KBM-7 (cell line): Measurements from ENCODE around the gene STK32C.
"Not testable (repeated sequence)": the region's sequence is repeated elsewhere in the genome, so short reads cannot be mapped to it uniquely, and the experiment has no call there.

Experiments used
- DNase-seq: peaks from one replicate; pipeline ENCODE4 v3.0.0-alpha.2; 2015
- in situ Hi-C: fragments of 300-500 bp; cut with MboI; formaldehyde crosslinking; loops from 2 replicates; pipeline ENCODE4 v1.14.3; 2020; ENCODE audit warnings: low sequenced_read_pairs, low pct_unique_long_range_greater_than_20kb, mixed read lengths

The STK32C gene

DNA sequence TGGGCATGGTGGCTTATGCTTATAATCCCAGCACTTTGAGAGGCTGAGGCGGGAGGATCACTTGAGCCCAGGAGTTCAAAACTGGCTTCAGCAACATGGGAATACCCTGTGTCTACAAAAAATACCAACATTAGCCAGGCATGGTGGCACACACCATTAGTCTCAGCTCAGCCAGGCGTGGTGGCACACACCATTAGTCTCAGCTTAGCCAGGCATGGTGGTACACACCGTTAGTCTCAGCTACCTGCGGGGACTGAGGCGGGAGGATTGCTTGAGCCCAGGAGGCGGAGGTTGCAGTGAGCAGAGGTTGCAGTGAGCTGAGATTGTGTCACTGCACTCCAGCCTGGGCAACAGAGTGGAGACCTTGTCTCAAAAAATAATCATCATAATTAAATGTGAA is 33.3 kb upstream of the STK32C start:
- in situ Hi-C loops = no loop called here

DNA sequence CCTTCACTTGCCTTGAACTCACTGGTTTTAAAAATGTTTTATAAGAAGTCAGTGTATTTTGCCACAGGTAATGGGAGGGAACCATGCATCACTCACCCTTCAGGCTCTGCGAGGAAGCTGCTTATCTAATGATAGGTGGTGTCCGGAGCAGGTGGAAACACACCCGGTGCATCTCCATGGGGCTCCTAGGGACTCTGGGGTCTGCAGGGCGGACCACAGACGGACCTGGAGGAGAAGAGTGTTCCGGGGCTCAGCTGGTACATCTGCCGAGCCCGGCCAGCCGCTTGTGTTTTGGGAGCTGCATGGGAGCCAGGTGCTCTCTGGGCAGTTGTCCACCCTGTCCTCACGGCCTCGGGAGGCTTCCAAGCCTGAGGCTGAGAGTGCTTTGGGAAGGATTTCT is 31.5 kb upstream of the STK32C start:
- in situ Hi-C loops = no loop called here
- no peak for DNase-seq

More for the DNA sequence above, 33.3 kb upstream of the STK32C start:
- DNase-seq = no peak

DNA sequence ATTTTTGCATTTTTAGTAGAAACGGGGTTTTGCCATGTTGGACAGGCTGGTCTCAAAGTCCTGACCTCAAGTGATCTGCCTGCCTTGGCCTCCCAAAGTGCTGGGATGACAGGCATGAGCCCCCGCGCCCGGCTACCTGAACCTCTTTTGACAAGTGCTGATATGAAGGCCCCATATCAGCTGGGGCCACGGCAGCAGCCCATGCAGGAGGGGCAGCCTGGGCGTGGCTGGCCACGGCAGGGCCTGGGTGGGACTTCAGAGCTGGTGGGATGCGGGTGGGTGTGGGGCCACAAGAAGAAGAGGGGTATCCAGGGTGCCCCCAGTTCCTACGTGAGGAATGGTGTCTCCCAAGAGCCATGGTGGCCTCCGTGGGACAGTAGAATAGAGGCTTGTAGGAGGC is 31.1 kb upstream of the STK32C start:
- no peak for DNase-seq
- in situ Hi-C loops = no loop called here

DNA sequence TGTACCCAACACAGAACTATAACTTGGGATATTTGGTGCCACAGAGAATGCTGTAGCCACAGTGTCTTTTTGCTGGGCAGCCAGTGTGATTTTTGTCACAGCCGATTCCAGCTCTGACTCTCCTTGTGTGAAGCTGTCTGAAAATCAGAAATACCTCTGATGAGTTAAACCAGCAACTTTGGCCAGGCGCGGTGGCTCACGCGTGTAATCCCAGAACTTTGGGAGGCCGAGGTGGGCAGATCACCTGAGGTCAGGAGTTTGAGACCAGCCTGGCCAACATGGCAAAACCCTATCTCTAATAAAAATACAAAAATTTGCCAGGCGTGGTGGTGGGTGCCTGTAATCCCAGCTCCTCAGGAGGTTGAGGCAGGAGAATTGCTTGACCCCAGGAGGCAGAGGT is 30.1 kb upstream of the STK32C start:
- DNase-seq, in situ Hi-C loops: not testable (repeated sequence)

DNA sequence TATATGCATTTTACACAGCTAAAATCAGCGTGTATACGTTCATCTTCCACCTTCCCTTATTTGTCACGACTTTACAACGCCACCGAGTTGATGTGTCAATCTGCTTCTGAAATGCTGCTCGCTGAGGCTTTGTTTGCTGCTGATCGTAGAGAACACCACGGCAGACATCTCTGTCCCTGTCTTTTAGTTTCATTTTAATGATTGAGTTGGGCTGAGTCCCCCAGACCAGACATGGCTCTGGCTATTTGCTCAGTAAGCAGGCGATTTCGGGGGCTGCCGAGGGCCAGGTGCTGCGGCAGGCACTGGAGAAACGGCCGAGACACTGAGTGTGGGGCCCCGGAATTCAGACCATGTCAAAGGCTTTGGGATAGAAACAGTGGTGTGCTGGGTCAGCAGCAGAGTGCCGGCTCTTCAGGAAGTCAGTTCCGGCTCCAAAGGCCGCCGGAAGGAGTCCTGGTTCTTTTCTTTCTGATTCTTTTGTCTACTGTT is 29.2 kb upstream of the STK32C start:
- in situ Hi-C loops = no loop called here
- peak; percentile 50 for DNase-seq

DNA sequence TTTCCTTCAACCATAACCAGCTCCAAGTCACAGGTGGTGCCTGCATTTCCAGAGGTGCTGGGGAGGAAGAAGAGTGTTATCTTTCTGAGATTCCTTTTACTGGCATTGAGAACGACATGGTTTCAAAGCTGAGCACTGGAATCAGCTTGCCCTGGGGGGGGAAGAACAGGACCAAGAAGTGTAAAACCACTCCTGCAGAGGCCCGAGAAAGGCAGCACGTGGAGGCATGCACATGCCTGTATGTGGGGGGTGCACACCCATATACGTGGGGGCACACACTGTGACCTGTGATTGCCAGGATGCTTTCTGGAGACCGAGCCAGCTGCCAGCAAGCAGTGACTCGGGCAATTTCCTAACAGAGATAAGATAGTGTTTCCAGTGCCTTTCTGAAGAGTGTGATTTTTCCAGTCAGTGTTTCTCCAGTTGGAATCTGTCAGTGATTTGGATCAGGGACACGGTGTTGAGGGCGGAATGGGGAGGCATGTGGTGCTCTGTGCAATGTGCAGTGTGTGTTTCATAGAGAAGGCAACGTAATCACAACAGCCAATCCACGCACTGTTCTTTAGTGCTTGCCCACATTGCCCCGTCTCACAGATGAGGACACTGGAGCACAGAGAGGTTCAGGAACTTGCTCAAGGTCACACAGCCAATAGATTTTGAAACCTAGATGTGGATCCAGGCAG is 28.5 kb upstream of the STK32C start:
- in situ Hi-C loops = no loop called here
- DNase-seq = no peak

DNA sequence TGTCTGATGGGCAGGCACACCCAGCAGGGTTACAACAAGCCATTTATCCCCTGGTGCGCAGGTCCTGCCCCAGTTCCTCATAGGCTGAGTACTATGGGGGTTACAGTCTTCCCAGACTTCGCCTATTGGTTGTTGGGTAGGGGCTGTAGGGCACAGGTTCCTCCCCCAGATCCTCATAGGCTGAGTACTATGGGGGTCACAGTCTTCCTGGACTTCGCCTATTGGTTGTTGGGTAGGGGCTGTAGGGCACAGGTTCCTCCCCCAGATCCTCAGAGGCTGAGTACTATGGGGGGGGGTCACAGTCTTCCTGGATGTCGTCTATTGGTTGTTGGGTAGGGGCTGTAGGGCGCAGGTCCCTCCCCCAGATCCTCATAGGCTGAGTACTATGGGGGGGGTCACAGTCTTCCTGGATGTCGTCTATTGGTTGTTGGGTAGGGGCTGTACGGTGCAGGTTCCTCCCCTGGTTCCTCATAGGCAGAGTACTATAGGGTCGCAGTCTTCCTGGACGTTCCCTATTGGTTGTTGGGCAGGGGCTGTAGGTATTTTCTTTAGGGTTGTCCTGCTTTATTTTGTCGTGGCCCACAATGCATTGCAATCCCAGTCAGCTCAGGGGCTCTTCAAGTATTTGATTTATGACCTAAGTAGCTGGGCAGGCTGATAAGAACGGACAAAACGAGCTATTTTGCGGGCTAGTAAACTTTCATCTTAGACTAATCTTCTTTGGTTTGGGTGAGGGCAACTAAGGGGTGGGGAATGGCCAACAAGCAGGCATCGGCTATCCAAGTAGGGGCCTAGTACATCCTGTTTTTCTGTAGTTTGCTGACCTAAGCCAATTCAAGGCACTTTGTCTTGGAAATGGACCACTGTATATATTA is 27.7 kb upstream of the STK32C start:
- peak; percentile 100 for DNase-seq
- in situ Hi-C loops = no loop called here

DNA sequence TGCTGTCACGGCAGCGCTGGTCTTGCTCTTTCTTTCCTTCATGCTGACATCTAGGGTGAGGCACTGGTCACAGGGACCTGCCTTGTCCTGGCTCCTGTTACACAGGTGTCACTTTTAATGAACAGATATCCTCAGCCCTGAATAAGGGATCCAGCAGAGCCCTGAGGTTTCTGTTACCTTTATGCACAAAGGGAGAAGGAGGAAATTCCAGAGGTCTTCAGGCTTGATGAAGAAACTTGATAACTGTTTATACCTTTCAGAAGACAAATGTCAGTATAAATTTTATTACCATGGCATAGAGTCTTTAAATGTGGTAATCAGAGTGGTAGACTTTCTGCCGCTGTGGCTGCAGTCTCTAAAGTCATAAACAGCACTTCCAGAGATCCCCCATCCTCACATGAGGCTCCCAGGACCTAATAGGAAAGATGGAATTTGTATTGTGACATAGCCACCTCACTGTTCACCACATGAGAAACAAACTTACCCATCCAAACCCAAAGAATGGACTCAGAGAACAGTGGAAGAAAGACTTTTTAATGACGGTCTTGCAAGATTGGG is 27.0 kb upstream of the STK32C start:
- DNase-seq = no peak
- in situ Hi-C loops = no loop called here

DNA sequence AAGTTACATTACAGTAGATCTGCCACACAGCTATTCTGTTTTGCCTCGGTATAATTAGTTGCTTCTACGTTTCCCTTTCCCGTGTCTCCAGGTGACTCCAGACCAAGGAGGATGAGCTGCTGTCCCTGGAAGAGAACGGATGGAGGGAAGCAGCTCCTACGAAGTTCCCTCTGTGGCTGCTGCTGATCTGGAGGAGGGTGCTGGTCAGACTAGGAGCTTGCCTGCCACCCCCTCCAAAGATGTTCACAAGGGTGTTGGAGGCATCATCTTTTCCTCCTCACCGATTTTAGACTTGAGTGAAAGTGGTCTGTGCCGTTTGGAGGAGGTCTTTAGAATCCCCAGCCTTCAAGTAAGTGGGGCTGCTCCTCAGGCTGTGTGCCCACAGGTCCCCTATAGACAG is 25.6 kb upstream of the STK32C start:
- in situ Hi-C loops = no loop called here
- no peak for DNase-seq

DNA sequence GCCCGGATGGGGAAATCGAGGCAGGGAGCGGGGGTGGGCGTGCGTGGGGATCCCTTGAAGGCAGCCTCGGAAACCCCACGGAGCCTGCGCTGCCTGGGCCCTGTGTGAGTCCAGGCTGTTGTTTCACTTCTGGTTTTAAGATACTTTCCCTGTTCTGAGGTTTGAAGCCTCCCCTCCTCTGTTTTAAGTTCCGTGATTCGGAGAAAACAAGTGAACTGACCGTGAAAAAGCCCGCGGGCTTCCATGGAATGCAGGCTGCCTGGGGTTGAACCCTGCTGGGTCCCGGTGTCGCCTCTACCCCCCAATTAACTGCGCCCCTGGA is 24.6 kb upstream of the STK32C start:
- DNase-seq = no peak
- in situ Hi-C loops = no loop called here

DNA sequence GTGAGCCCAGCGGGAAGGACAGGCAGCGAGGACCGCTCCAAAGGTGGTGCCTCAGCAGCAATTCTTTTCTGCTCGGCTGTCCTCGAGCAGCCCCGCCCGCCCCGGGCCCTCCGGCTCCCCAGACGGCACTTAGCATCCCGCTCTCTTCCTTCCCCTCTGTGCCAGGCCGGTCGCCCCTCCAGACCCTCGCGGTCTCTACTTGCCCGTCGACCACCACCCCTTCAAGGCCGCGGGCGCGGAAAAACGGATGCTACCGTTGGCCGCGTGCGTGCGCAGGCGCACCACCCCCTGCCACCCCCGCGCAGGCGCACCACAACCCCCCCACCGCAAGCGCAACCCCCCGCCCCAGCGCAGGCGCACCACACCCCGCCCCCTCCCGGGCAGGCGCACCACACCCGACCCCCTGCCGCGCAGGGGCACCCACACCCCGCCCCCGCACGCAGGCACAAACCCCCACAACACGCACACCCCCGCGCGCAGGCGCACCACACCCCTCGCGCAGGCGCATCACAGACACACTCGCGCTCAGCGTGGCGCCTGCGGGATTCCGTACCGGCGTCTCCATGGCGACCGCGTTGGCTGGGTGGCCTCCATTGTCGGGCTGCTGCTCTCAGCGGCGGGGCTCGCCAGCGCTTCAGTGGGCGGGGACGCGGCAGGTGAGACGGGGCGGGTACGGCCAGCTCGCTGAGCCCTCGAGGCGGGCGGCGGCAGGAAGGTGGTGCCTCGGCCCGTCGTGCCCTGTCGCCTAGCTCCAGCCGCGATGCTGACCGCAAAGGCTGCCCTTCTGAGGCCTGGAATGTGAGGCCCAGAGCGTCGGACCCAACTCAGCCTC is 24.1 kb upstream of the STK32C start, which contains the start of gene LRRC27:
LRRC27 (plus strand) TSS at position 593 of the 832 bp plus-strand sequence. CDS start 1,332 bp downstream, outside the sequence.
- in situ Hi-C loops = no loop called here
- peak; percentile 95 for DNase-seq

DNA sequence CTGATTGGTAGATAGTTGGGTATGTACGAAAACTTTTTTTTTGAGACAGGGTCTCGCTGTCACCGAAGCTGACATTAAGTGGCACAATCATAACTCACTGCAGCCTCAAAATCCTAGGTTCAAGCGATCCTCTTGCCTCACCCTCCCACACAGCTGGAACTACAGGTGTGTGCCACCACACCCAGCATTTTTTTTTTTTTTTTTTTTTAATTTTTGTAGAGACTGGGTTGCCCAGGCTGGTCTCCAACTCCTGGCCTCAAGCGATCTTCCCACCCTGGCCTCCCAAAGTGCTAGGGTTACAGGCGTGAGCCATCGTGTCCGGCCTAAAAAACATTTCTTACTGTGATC is 22.7 kb upstream of the STK32C start:
- in situ Hi-C loops = no loop called here

DNA sequence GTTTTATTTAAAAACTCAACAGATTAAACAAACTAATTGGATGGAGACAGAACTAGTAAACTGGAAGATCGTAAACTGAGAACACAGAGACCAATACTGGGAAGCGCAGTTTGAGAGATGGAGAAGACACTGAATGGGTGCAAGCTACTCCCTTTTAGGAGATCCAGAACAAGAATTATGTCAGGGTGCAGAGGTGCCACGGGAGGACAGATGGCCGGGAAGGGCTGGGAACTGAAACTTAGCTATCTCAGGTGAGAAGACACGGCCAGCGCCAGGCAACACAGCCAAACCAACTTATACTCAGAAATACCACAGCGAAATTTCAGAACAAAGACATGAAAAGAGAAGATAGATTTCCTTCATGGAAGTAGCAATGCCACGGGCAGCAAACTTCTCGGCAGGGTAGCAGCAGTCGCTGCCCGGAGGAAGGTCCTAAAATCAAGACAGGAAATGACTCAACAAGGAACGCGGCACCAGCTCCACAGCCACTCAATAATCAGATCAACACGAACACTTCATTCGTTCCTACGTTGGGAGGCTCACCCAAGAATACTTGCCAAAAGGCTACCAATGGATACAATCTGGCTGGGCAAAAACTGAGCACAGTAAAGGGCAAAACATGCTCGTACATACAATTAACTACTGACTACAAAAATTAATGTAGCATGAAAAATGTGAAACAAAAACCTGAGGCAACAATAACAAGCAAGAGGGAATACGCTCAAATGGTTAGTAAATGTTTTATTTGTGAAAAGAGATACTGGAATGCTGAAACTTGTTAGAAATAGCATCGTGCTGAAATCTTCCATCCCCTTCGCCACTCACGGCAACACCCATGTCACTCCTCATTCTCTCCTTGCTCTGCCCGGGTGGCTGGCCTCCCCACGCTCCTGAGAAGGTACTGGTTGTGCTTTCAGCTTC is 22.1 kb upstream of the STK32C start:
- DNase-seq = peak; percentile 65
- in situ Hi-C loops = no loop called here

More for the DNA sequence above, 22.7 kb upstream of the STK32C start:
- DNase-seq = no peak

DNA sequence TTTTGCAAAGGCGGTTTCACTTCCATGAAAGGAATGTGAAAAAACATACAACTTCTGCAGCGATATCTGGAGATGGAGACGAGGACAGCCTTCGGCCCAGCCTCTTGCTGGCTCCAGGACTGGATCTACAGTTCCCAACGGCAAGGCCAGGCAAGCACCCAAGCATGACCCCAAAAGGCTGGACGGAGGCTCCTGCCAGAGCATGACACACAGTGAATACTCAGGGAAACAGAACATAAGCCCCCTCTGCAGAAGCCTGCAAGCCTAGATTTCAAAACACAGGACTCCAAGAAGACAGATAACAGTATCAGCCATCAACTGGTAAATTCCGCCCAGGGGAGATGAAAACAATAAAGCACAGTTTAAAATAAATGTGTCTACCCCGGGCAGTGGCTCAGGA is 21.0 kb upstream of the STK32C start:
- in situ Hi-C loops = no loop called here
- DNase-seq = no peak

DNA sequence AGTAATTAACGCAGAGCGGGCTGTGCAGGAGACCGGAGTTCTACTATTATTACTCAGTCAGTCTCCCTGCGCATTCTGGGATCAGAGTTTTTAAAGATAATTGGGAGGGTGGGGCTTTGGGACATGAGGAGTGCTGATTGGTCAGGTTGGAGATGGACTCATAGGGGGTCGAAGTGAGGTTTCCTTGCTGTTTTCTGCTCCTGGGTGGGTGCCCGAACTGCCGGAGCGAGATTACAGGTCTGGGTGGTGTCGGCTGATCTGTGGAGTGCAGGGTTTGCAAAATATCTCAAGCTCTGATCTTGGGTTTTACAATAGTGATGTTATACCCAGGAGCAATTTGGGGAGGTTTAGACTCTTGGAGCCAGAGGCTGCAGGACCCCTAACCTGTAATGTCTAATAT is 20.4 kb upstream of the STK32C start:
- no peak for DNase-seq
- in situ Hi-C loops = no loop called here

DNA sequence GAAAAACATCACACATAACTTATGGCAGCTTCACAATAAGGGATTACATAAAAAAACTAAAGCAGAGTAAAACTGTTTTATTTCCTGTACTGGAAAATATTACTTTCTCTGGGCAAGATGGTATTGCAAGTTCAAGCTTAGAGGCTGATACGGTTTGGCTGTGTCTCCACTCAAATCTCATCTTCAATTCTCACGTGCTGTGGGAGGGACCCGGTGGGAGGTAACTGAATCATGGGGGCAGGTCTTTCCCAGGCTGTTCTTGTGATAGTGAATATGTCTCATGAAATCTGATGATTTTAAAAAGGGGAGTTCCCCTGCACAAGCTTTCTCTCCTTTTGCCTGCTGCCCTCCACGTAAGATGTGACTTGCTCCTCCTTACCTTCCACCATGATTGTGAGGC is 19.2 kb upstream of the STK32C start:
- in situ Hi-C loops = no loop called here
- DNase-seq = no peak

DNA sequence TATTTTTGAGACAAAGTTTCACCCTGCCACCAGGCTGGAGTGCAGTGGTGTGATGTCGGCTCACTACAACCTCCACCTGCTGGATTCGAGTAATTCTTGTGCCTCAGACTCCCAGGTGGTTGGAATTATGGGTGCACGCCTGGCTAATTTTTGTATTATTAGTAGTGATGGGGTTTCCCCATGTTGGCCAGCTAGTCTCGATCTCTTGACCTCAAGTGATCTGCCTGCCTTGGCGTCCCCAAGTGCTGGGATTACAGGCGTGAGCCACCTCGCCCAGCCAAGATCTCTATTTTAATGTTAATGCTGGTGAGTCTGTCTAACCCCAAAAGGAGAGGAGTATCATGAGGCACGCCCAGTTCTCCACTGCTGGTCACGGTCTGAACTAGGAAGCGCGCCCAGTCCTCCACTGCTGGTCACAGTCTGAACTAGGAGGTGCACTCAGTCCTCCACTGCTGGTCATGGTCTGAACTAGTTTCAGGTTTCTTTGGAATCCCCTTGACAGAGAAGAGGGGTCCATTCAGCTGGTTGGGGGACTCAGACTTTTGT is 18.7 kb upstream of the STK32C start:
- DNase-seq = no peak
- in situ Hi-C loops = no loop called here

DNA sequence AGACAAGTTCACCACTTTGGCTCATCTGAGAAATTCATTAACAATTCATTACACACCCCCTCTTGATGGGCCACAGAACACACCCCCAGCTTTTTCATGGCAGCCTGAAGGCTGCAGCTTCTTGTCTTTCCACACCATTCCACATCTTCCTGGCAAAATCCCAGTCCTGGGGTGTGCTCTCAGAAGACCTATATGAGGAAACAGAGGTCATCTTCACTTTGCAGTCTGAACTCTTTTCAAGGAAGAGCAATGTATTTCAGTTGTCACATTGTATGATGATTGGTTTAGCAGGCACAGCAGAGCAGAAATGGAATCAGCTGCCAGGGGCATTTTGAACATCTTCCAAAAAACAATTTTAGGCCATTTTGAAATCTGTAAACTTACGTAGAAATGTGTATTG is 16.4 kb upstream of the STK32C start:
- no peak for DNase-seq
- in situ Hi-C loops = no loop called here
